Neuronal stem cell (in vitro differentiated cells): ENCODE results near the gene BPIFA2.

Source experiments
- DNase-seq: peaks from one replicate; pipeline ENCODE4 v3.0.0-alpha.2; 2013; ENCODE audit warnings: low spot score
- H2AFZ ChIP-seq: one replicate; pipeline ENCODE4 v1.6.1; 2013; ENCODE audit warnings: mild to moderate bottlenecking, low read length, inconsistent platforms
- H2AK5ac ChIP-seq: 2 replicates; pipeline ENCODE4 v1.6.1; 2013; ENCODE audit warnings: low read depth, mild to moderate bottlenecking, inconsistent platforms, low read length, moderate library complexity, mixed read lengths
- H2BK120ac ChIP-seq: 2 replicates; pipeline ENCODE4 v1.6.1; 2013; ENCODE audit warnings: low read depth, mild to moderate bottlenecking, inconsistent platforms, low read length, moderate library complexity, mixed read lengths
- H2BK12ac ChIP-seq: one replicate; pipeline ENCODE4 v1.6.1; 2013; ENCODE audit warnings: low read length, inconsistent platforms
- H2BK15ac ChIP-seq: 2 replicates; pipeline ENCODE4 v1.6.1; 2013; ENCODE audit warnings: mild to moderate bottlenecking, low read length, inconsistent platforms, mixed read lengths
- H2BK5ac ChIP-seq: one replicate; pipeline ENCODE4 v1.6.1; 2013; ENCODE audit warnings: inconsistent platforms, mild to moderate bottlenecking, low read length, moderate library complexity
- H3K14ac ChIP-seq: one replicate; pipeline ENCODE4 v1.6.1; 2013; ENCODE audit warnings: low read length, inconsistent platforms
- H3K18ac ChIP-seq: 2 replicates; pipeline ENCODE4 v1.6.1; 2013; ENCODE audit warnings: low read length, inconsistent platforms
- H3K23ac ChIP-seq: 2 replicates; pipeline ENCODE4 v1.6.1; 2013; ENCODE audit warnings: low read depth, mild to moderate bottlenecking, mixed read lengths, low read length, inconsistent platforms; ENCODE audit not compliant: poor library complexity
- H3K27ac ChIP-seq: replicated peaks from 3 replicates; pipeline ENCODE4 v1.5.1; 2013; ENCODE audit warnings: low read length, inconsistent platforms
- H3K27me3 ChIP-seq, 3 experiments: 2 replicates each; pipeline ENCODE4 v1.6.1; 2013; ENCODE audit warnings: low read length in 3 of 3, mild to moderate bottlenecking in 2 of 3, inconsistent platforms in 1 of 3, low read depth in 1 of 3, mixed read lengths in 1 of 3, moderate library complexity in 1 of 3; ENCODE audit not compliant: control insufficient read depth in 3 of 3, insufficient read depth in 3 of 3
- H3K36me3 ChIP-seq, 2 donors: replicated peaks in 1 of 2; 2 replicates each; pipeline ENCODE4 v1.6.1; 2013; ENCODE audit warnings: low read length in 2 of 2; ENCODE audit not compliant: control insufficient read depth in 2 of 2, insufficient read depth in 2 of 2
- H3K4ac ChIP-seq: 2 replicates; pipeline ENCODE4 v1.6.1; 2013; ENCODE audit warnings: inconsistent platforms, mild to moderate bottlenecking, low read length, moderate library complexity
- H3K4me1 ChIP-seq, 2 donors: 1 replicate in 1 of 2; 2 replicates in 1 of 2; pipeline ENCODE4 v1.6.1; 2013; ENCODE audit warnings: low read length in 2 of 2, low read depth in 1 of 2; ENCODE audit not compliant: control insufficient read depth in 2 of 2, insufficient read depth in 1 of 2
- H3K4me2 ChIP-seq: one replicate; pipeline ENCODE4 v1.6.1; 2013; ENCODE audit warnings: mild to moderate bottlenecking, low read length, inconsistent platforms; ENCODE audit not compliant: insufficient read depth, poor library complexity, severe bottlenecking
- H3K4me3 ChIP-seq, 2 donors: 2 replicates each; pipeline ENCODE4 v1.5.1; 2013; ENCODE audit warnings: low read length in 2 of 2, mild to moderate bottlenecking in 2 of 2, inconsistent platforms in 1 of 2, moderate library complexity in 1 of 2
- H3K79me1 ChIP-seq: one replicate; pipeline ENCODE4 v1.6.1; 2013; ENCODE audit warnings: low read depth, mild to moderate bottlenecking, inconsistent platforms, low read length, moderate library complexity
- H3K9ac ChIP-seq: one replicate; pipeline ENCODE4 v1.6.1; 2013; ENCODE audit warnings: mild to moderate bottlenecking, low read depth, low read length, inconsistent platforms; ENCODE audit not compliant: poor library complexity
- H3K9me3 ChIP-seq, 2 donors: replicated peaks in 1 of 2; 2 replicates each; pipeline versions ENCODE3 to v1.6.1; 2013; ENCODE audit warnings: low read length in 2 of 2, mild to moderate bottlenecking in 2 of 2, inconsistent platforms in 1 of 2, low read depth in 1 of 2, mixed read lengths in 1 of 2, moderate library complexity in 1 of 2; ENCODE audit not compliant: control insufficient read depth in 2 of 2, insufficient read depth in 1 of 2
- H4K8ac ChIP-seq: one replicate; pipeline ENCODE4 v1.6.1; 2013; ENCODE audit warnings: low read depth, mild to moderate bottlenecking, inconsistent platforms, low read length, moderate library complexity
- H4K91ac ChIP-seq: one replicate; pipeline ENCODE4 v1.6.1; 2013; ENCODE audit warnings: low read length, low read depth, mild to moderate bottlenecking, inconsistent platforms; ENCODE audit not compliant: poor library complexity
- WGBS, 2 donors: extraction: QIAGEN DNeasy Blood & Tissue Kit; methylation state at CpG; one replicate each; pipeline ENCODE4 v1.1.7; 2013; ENCODE audit warnings: missing lambda C conversion rate in 2 of 2, mixed read lengths in 1 of 2; ENCODE audit not compliant: insufficient read length in 2 of 2, insufficient replicate concordance in 1 of 2; ENCODE audit errors: extremely low coverage in 2 of 2; 5-methylcytosine and 5-hydroxymethylcytosine counted together

The BPIFA2 gene

DNA sequence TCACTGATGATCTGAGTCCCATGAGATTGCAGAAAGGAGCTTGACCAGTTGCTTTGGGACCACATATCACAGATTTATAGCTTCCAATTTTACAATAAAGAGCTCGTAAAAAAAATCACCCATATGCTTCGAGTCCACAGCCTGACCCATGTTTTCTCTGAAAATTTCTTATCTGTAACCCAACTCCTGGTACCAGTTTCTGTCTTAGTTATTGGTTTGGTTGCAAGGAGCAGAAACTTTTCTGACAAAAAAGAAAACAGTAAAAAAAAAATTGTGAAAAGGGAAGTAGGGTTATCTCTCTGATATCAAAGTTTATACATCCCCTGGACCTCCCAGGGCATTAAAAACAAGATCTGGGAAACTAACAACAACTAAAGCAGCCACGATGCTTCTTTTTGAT, 30.8 kb upstream of the BPIFA2 start:
- Histone ChIP-seq H3K18ac (no peak overlapping the region), H2AK5ac (no peak overlapping the region), H3K27ac (no peak overlapping the region), H4K8ac (no peak overlapping the region), H3K4me2 (no peak overlapping the region), H2BK12ac (no peak overlapping the region), H3K27me3 (no peaks in the 10 kb centered on the region), H3K9me3 (peaks cover 0 to 6% of the 10 kb centered on the region in 2 donors), H2BK120ac (no peak overlapping the region), H4K91ac (no peak overlapping the region), H3K4me3 (no peak overlapping the region), H2BK15ac (no peak overlapping the region), H3K9ac (no peak overlapping the region), H3K4me1 (peaks cover 0 to 9% of the 10 kb centered on the region in 2 donors), H3K4ac (no peak overlapping the region), H2AFZ (no peak overlapping the region), H3K14ac (no peak overlapping the region), H3K36me3 (no peaks in the 10 kb centered on the region), H3K23ac (no peak overlapping the region), H2BK5ac (no peak overlapping the region), H3K79me1 (no peaks in the 10 kb centered on the region)
- DNase-seq: no peak
- no CpG with 5 or more reads among the region's 3 CpGs for WGBS, 2 donors

DNA sequence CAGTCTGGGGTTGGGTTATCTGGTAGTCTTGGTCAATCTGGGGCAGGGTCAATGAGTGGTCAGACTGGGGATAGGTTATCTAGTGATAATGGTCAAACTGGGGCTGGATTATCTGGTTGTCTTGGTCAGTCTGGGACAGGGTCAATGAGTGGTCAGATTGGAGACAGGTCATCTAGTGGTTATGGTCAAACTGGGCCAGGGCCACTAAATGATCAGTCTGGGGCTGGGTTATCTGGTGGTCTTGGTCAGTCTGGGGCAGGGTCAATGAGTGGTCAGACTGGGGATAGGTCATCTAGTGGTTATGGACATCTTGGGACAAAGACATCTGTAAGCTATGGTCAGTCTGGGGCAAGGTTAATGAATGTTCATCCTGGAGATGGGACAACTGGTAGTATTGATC, 28.5 kb upstream of the BPIFA2 start:
- Histone ChIP-seq H2BK5ac (no peak overlapping the region), H2BK12ac (no peak overlapping the region), H3K23ac (no peak overlapping the region), H3K4ac (no peak overlapping the region), H4K91ac (no peak overlapping the region), H3K18ac (no peak overlapping the region), H3K9me3 (peaks cover 0 to 6% of the 10 kb centered on the region in 2 donors), H3K4me1 (no peaks in the 10 kb centered on the region), H3K4me3 (no peak overlapping the region), H2BK15ac (no peak overlapping the region), H3K36me3 (no peaks in the 10 kb centered on the region), H3K4me2 (no peak overlapping the region), H2AFZ (no peak overlapping the region), H2AK5ac (no peak overlapping the region), H3K27ac (no peak overlapping the region), H3K9ac (no peak overlapping the region), H3K79me1 (no peaks in the 10 kb centered on the region), H3K27me3 (no peaks in the 10 kb centered on the region), H3K14ac (no peak overlapping the region), H4K8ac (no peak overlapping the region), H2BK120ac (no peak overlapping the region)
- no peak for DNase-seq

DNA sequence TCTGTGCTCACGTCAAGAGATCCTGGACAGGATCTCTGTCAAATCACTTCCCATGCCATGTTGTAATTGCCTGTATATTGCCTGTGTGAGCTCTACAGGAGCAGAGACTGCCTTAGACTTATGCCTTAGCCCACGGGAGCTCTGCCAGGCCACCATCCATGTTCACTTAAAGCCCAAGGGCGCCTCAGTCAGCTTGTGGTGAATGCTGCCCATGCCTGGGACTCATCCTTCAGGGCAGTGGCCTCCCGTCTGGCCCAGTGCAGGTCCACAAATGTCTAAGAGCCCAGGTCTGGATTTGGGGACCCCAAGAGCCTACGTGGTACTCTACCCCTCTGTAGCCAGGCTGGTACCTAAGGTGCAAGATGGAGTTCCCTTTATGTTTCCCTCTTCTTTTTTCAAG, 22.4 kb upstream of the BPIFA2 start:
- Histone ChIP-seq H3K4me2 (no peak overlapping the region), H2AK5ac (no peak overlapping the region), H3K9ac (no peak overlapping the region), H2BK12ac (no peak overlapping the region), H4K91ac (no peak overlapping the region), H3K4ac (no peak overlapping the region), H3K4me3 (no peak overlapping the region), H3K23ac (no peak overlapping the region), H3K18ac (no peak overlapping the region), H2BK5ac (no peak overlapping the region), H3K79me1 (no peaks in the 10 kb centered on the region), H2BK120ac (no peak overlapping the region), H3K36me3 (no peaks in the 10 kb centered on the region), H3K27ac (no peak overlapping the region), H3K4me1 (no peaks in the 10 kb centered on the region), H2BK15ac (no peak overlapping the region), H3K27me3 (no peaks in the 10 kb centered on the region), H2AFZ (no peak overlapping the region), H3K14ac (no peak overlapping the region), H3K9me3 (no peaks in the 10 kb centered on the region), H4K8ac (no peak overlapping the region)
- WGBS, 2 donors: no CpG with 5 or more reads among the region's 5 CpGs
- DNase-seq: no peak

GRCh38 chr20:33147299-33147698, 20.7 kb upstream of the BPIFA2 start:
- H3K27ac ChIP-seq: no peak overlapping the region
- H3K79me1 ChIP-seq: no peaks in the 10 kb centered on the region
- no peaks in the 10 kb centered on the region for H3K27me3 ChIP-seq
- 100% methylated on average over 1 of the region's 5 CpGs for WGBS, 2 donors
- H3K4ac ChIP-seq: no peak overlapping the region
- no peak overlapping the region for H2AK5ac ChIP-seq
- no peak overlapping the region for H4K91ac ChIP-seq
- H2AFZ ChIP-seq: no peak overlapping the region
- H3K18ac ChIP-seq: no peak overlapping the region
- H2BK12ac ChIP-seq: no peak overlapping the region
- no peak for DNase-seq
- no peak overlapping the region for H3K4me3 ChIP-seq
- no peak overlapping the region for H3K9ac ChIP-seq
- no peak overlapping the region for H3K14ac ChIP-seq
- H3K4me1 ChIP-seq: no peaks in the 10 kb centered on the region
- H3K9me3 ChIP-seq: no peaks in the 10 kb centered on the region
- H2BK120ac ChIP-seq: no peak overlapping the region
- H4K8ac ChIP-seq: no peak overlapping the region
- no peak overlapping the region for H2BK15ac ChIP-seq
- H3K23ac ChIP-seq: no peak overlapping the region
- H3K36me3 ChIP-seq: no peaks in the 10 kb centered on the region
- no peak overlapping the region for H2BK5ac ChIP-seq
- H3K4me2 ChIP-seq: no peak overlapping the region
